HG03565 (cell line): ENCODE measurements around the gene AURKA.
"Not testable (repeated sequence)": the region's sequence is repeated elsewhere in the genome, so short reads cannot be mapped to it uniquely, and the experiment has no call there.

Experiments
- ATAC-seq: cut with Tn5 transposase; IDR thresholded peaks from one replicate; pipeline ENCODE4 v1.9.1; 2021; ENCODE audit warnings: mild to moderate bottlenecking, moderate library complexity; ENCODE audit not compliant: unreplicated experiment

The AURKA gene

GRCh38 chr20:56360133-56360907, 31.7 kb downstream of the AURKA start:
- ATAC-seq, result no peak

DNA sequence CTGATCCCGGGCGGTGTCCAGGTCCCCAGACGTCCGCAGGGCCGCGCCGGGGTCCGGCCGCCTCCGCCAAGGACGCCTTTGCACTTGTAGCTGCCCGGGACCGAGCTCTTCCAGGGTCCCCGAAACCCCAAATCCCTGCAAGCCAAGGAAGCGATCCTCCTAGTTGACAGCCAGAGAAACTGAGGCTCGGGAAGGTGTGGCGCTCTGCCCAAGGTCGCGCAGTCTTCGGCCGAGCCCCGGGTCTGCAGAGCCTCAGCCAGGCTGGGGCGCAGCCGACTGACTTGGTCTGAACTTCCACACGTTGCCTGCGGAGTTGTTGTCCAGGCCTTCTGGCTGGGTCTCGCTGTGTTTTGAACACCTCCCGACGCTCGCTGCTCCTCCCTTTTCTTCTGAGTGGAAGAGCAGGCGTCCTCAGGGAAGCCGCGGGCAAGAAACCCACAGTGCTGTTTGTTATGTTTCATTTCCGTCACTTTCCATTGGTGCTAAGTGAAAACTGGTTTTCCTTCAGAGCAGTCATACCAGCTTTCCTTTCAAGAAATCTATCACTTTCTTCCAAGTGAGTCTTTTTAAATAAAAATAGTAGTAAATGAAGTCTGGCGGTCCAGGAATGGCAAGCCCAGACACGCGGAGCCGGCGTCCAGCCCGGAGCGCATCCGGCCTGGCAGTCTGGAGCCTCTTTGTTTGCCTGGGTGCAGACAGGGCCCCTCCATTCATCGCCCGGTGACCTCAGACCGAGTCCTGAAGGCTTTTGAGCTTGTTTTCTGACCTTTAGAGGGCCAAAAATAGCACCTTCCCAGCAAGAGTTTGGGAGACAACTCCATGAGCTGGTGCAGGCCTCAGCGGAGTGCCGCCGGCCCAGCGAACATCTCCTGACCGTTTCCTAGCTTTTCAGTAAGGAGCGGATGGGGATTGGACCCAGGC, 32.5 kb downstream of the AURKA start:
- ATAC-seq, result no peak

DNA sequence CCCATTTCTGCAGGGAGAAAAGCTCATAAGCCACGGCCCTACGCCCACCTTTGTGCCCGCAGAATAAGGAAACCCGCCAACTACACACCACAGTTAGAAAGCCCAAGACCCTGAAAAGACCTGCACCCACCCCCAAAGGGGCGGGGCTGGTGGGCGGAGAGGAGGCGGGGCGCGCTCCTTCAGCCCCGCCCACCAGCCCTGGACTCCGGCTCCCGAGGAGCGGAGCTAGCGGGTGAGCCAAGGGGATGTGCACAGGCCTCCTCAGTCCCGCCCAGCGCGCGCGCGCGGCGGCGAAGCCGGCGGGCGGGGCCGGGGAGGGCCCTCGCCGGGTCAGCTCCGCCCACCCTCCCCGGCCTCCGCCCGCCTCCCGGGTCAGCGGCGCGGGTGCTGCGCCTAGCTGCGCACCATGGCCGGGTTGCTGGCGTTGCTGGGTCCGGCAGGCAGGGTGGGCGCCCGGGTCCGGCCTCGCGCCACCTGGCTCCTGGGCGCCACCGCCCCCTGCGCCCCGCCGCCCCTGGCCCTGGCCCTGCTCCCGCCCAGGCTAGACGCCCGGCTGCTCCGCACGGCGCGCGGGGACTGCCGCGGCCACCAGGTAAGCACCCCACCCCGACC, 33.3 kb downstream of the AURKA start, which contains the start of gene FAM210B:
Gene FAM210B (plus strand): TSS at position 375 of the 612 bp plus-strand sequence. CDS start 32 bp downstream, at position 407.
- ATAC-seq, result peak; percentile 95

DNA sequence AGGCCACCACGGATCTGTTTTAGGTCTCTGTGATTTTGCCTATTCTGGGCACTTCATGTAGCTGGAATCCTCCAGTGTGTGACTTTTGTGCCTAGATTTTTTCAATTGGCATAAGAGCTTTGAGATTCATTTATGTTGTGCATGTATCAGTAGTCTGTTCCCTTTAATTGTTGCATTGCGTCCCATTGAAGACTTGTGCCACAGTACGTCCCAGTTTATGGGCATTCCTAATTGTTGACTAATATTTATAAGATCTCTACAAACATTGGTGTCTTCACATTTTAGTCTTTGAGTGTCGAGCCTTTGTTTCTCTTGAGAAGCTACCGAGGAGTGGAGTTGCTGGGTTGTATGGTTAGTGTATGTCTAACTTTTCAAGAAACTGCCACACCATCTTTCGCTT, 33.9 kb downstream of the AURKA start:
- no peak for ATAC-seq

GRCh38 chr20:56353356-56353755, 38.7 kb downstream of the AURKA start:
- no peak for ATAC-seq

- ATAC-seq, result no peak
These were observed 39.5 kb downstream of the AURKA start for GRCh38 chr20:56352345-56353055.

GRCh38 chr20:56350842-56351241, 41.2 kb downstream of the AURKA start:
- ATAC-seq, result no peak

GRCh38 chr20:56348746-56349145, 43.3 kb downstream of the AURKA start:
- no peak for ATAC-seq

DNA sequence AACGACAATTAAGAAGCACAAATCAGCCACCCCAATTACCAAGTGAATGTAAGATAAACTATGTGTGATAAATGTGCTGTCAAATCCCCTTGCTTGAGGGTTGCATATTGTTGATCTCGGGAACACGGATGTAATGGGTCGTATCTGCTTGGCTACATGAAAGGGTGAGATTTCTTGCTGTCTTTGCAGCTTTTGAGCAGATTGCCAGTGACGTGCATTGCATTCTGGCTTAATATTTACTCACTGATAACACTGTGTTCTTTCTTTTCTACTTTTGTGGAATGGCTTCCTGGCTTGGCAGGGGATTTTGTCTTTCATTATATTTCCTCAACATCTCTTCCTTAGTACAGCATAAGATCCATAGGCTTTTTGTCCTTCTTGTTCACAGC, 43.7 kb downstream of the AURKA start:
- ATAC-seq, result no peak

GRCh38 chr20:56347628-56348304, 44.2 kb downstream of the AURKA start:
- no peak for ATAC-seq

DNA sequence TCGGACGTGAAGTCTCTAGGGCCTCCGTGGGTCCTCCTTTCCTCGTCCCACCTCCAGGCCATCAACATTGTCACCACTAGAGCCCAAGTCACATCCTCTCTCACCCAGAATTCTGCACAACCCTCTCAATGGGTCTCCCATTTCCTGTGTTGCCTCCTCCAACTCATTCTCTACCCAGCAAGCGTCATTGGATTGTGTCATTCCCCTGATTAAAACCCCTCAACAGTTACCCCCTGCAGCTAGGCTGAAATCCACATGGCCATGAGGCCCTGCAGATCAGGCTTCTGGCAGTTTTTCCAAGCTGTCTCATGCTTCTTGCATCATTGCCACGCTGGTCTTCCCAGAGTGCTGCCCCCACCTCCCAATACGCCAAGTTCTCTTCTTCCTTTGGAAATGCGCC, 46.1 kb downstream of the AURKA start:
- no peak for ATAC-seq

DNA sequence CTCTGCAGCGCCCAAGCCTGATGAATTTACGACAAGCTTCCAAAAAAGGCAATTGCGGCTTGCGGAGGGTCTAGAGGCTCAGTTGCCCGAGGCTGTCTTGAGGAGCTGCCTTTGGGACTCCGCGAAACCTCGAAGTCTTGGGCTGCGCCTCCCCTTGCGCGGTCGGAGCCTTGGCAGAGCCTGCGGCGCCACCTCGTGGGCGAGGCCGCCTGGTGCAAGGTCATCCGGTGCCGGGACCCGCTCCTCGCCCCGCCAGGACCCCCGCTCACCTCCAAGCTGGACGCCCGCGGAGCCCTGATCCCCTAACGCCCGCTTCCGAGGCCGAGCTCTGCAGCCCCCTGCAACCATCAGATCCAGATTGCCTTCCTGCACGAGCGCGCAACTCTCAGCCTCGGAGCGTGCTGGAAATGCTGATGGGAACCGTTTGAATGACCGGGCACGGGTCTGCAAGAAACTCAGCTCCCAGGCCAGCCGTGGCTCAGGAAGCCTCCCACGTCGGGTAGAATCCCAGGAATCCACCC, 48.1 kb downstream of the AURKA start:
- peak; percentile 56 for ATAC-seq

- ATAC-seq, result no peak
These were observed 49.2 kb downstream of the AURKA start for GRCh38 chr20:56342783-56343182.

DNA sequence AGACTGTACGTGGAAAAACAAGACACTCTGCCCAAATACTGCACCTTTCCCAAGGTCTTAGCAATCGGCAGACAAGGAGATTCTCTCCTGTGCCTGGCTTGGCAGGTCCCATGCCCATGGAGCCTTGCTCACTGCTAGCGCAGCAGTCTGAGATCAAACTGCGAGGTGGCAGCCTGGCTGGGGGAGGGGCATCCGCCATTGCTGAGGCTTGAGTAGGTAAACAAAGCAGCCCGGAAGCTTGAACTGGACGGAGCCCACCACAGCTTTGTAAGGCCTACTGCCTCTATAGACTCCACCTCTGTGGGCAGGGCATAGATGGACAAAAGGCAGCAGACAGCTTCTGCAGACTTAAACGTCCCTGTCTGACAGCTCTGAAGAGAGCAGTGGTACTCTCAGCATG, 55.3 kb downstream of the AURKA start:
- not testable (repeated sequence) for ATAC-seq

GRCh38 chr20:56328861-56329260, 63.2 kb downstream of the AURKA start:
- ATAC-seq, result no peak

DNA sequence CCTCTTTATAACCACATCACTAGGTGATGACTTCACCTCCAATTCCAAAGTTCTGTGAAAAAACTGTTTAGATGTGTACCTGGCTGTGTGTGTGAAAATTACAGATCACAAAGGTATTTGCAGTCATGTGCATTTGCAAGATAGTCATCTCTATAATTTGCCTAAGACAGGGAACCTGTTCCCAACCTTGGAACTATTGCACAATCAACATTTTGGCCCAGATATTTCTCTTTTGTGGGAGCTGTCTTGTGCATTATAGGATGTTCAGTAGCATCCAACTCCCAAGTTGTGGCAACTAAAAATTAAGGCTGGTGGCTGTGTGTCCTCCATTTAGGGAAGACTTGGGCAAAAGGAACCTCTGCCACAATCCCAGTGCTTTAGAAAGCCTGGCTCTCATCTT, 67.2 kb downstream of the AURKA start:
- no peak for ATAC-seq

DNA sequence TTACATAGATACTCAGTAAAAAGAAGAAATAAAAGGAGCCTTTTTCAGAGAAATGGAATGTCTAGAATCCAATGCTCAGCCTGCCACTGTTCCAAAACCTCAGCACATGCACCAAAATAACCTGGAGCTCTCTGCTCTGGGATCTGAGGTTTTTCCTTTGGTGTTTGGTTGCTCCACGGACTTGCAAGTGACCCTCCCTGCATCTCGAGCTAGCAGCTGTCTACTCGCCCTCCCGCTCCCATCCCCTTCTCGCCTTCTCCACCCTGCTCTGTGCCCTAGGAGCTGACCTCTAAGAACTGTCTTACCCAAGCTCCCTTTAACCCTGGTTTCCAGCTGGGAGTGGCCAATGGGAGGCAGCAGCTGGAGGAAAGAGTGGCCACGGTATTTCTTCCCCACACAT, 68.4 kb downstream of the AURKA start:
- no peak for ATAC-seq

- ATAC-seq, result no peak
These were observed 68.8 kb downstream of the AURKA start for GRCh38 chr20:56323206-56323605.

GRCh38 chr20:56322681-56323080, 69.3 kb downstream of the AURKA start:
- no peak for ATAC-seq
